Motor neuron (in vitro differentiated cells): ENCODE data around the gene DNMT3L. TPM values are rescaled to one million over a fixed set of nuclear protein-coding genes. Genes with fewer than 3 reads are reported as not detected.
"Not testable (repeated sequence)": the region's sequence is repeated elsewhere in the genome, so short reads cannot be mapped to it uniquely, and the experiment has no call there.

Source experiments
- ATAC-seq, 8 experiments: fragments of 200-7000 bp; cut with Tn5 transposase; replicated peaks in 6 of 8; 2 replicates each; pipeline ENCODE4 v1.8.0; 2021; ENCODE audit warnings: mild to moderate bottlenecking in 8 of 8, moderate library complexity in 8 of 8
- H3K27ac ChIP-seq, 2 donors: fragments of 250-450 bp; sonication (Bioruptor Pico); 2 replicates each; pipeline ENCODE4 v1.9.0; 2021; ENCODE audit warnings: antibody characterized with exemption in 2 of 2, mild to moderate bottlenecking in 2 of 2, moderate library complexity in 1 of 2
- H3K4me1 ChIP-seq, 2 donors: fragments of 250-450 bp; sonication (Bioruptor Pico); replicated peaks in 1 of 2; 2 replicates each; pipeline ENCODE4 v1.6.1; 2021; ENCODE audit warnings: antibody characterized with exemption in 2 of 2, mild to moderate bottlenecking in 2 of 2, moderate library complexity in 1 of 2
- H3K4me3 ChIP-seq, 5 donors: fragments of 250-450 bp; sonication (Bioruptor Pico); 2 replicates each; pipeline ENCODE4 v1.9.0; 2021; ENCODE audit warnings: antibody characterized with exemption in 5 of 5, mild to moderate bottlenecking in 5 of 5, moderate library complexity in 4 of 5
- WGBS, 10 experiments: fragments of 450-650 bp; shearing (Covaris generic); methylation state at CpG; one replicate each; pipeline ENCODE4 v1.0.0; 2022; 5-methylcytosine and 5-hydroxymethylcytosine counted together
- in situ Hi-C, 9 experiments: fragments of 400-800 bp; cut with MboI; loops; one replicate each; pipeline ENCODE4 v1.15.0; 2021; ENCODE audit warnings: low sequenced_read_pairs in 9 of 9, low pct_unique_long_range_greater_than_20kb in 2 of 9; ENCODE audit not compliant: unreplicated experiment in 9 of 9
- total RNA-seq, 8 experiments: library from RNA; unstranded; fragments of 300-600 nt; gene quantifications; 2 replicates each; pipeline versions ENCODE4 v1.2.3 to v1.2.4, GENCODE V29; 2022

The DNMT3L gene
- total RNA-seq, 8 experiments from 2014 or later: 0.19 to 1.2 (median 0.26) TPM; not detected in 4

- WGBS, 10 experiments: no CpG with 5 or more reads among the region's 18 CpGs
- in situ Hi-C loops: no loop called here
- H3K4me3 ChIP-seq: no peak overlapping the region
- peak overlapping the region in 1 of 2 donors; percentile 6 for H3K27ac ChIP-seq
- peaks cover 10% of the 10 kb centered on the region in 2 donors for H3K4me1 ChIP-seq
- ATAC-seq: peak; percentile 70 to 96 (median 90)
Observed at GRCh38 chr21:44263221-44263760, 1.6 kb upstream of the DNMT3L start.

GRCh38 chr21:44262338-44263056 lies 800 bp upstream of the DNMT3L start:
- H3K4me1 ChIP-seq: peaks cover 10% of the 10 kb centered on the region in 2 donors
- no peak overlapping the region for H3K27ac ChIP-seq
- no peak overlapping the region for H3K4me3 ChIP-seq
- in situ Hi-C loops: no loop called here
- ATAC-seq: no peak
- WGBS, 10 experiments: no CpG with 5 or more reads among the region's 12 CpGs

GRCh38 chr21:44260791-44261631 lies 686 bp downstream of the DNMT3L start:
- in situ Hi-C loops: no loop called here
- WGBS, 10 experiments: 20 to 80% (median 57%) methylated on average over 1 to 9 of the region's 19 CpGs; no CpG with 5 or more reads in 4 of the 10 experiments
- Histone ChIP-seq H3K4me3 (no peak overlapping the region), H3K4me1 (peaks cover 10% of the 10 kb centered on the region in 2 donors), H3K27ac (no peak overlapping the region)
- ATAC-seq: no peak

DNA sequence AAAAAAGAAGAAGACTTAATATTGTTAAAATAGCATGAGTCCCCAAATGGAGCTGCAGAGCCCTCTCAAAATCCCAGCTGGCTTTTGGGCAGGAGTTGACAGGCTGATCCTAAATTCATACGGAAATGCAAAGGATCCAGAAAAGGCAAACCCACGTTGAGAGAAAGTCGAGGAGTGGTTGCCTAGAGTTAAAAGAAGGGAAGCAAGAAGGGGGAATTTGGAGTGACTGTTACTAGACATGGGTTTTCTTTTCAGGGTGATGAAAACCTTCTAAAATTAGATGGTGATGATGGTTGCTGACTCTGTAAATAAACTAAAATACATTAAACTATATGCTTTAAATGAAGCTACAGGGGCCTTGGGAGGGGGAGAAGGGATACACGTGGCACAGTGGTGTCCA lies 1.6 kb downstream of the DNMT3L start:
- no peak overlapping the region for H3K27ac ChIP-seq
- in situ Hi-C loops: no loop called here
- H3K4me1 ChIP-seq: peaks cover 10% of the 10 kb centered on the region in 2 donors
- H3K4me3 ChIP-seq: no peak overlapping the region
- no peak for ATAC-seq
- 8 to 77% (median 52%) methylated on average over 1 to 4 of the region's 4 CpGs; no CpG with 5 or more reads in 3 of the 10 experiments for WGBS, 10 experiments

GRCh38 chr21:44259082-44259705 lies 2.5 kb downstream of the DNMT3L start:
- 20 to 93% (median 80%) methylated on average over 1 to 14 of the region's 22 CpGs; no CpG with 5 or more reads in 1 of the 10 experiments for WGBS, 10 experiments
- H3K4me3 ChIP-seq: no peak overlapping the region
- peaks cover 10% of the 10 kb centered on the region in 2 donors for H3K4me1 ChIP-seq
- in situ Hi-C loops: no loop called here
- ATAC-seq: no peak
- H3K27ac ChIP-seq: no peak overlapping the region

GRCh38 chr21:44258056-44258725 lies 3.5 kb downstream of the DNMT3L start:
- WGBS, 10 experiments: 40 to 100% (median 84%) methylated on average over 1 to 27 of the region's 34 CpGs; no CpG with 5 or more reads in 5 of the 10 experiments
- no peak overlapping the region for H3K27ac ChIP-seq
- no peak for ATAC-seq
- in situ Hi-C loops: no loop called here
- H3K4me3 ChIP-seq: no peak overlapping the region
- H3K4me1 ChIP-seq: peaks cover 2% of the 10 kb centered on the region in 2 donors

GRCh38 chr21:44255511-44255981 lies 6.2 kb downstream of the DNMT3L start:
- peak in 4 of 8 experiments; percentile 43 to 71 (median 54) for ATAC-seq
- 79 to 80% methylated on average over 1 to 2 of the region's 11 CpGs; no CpG with 5 or more reads in 8 of the 10 experiments for WGBS, 10 experiments
- no peak overlapping the region for H3K27ac ChIP-seq
- H3K4me3 ChIP-seq: no peak overlapping the region
- no peaks in the 10 kb centered on the region for H3K4me1 ChIP-seq
- in situ Hi-C loops: no loop called here

- WGBS, 10 experiments: 74 to 100% (median 92%) methylated on average over 2 to 6 of the region's 29 CpGs; no CpG with 5 or more reads in 5 of the 10 experiments
- in situ Hi-C loops: no loop called here
- H3K27ac ChIP-seq: no peak overlapping the region
Observed at GRCh38 chr21:44253832-44254710, 7.6 kb downstream of the DNMT3L start.

DNA sequence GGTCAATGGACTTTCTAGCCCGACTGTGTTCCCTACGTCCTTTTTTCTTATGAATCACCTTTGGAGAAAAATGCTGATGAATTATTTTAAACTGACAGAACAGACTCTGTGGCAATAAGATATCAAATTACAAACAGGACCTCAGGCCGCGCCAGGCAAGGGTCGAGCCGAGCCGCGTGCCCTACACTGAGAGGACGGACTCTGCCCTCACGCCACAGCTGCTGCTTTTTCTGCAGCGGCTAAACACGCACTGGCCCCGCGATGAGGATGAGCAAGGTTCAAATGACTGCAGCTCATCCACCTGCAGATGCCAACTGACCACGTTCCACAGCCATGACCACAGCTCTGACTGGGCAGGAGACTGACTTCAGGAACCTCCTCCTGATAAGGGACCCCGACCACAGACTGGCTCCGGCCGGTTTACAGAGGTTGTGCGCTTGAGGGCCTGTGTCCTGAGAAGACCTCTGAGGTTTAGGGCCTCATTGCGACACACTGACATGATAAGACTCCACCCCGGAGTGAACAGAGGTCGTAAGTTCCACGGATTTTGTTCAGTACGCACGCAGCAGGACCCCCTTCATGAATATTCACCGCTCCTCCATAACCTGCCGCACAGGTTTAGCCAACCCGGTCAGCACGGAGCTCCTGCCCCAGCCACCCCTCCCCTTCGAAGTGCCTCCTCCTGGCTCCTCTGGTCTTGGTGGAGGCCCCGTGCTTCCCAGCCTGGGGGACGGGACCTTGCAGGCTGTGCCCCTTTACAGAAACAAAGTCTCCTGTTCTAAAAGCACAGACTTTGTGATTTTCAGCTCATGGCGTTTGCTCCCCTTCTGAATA lies 12.3 kb downstream of the DNMT3L start:
- H3K4me3 ChIP-seq, H3K4me1 ChIP-seq, in situ Hi-C loops, H3K27ac ChIP-seq: not testable (repeated sequence)
- WGBS, 10 experiments: no CpG with 5 or more reads among the region's 33 CpGs
- peak in 2 of 8 experiments; percentile 31 to 43 for ATAC-seq

More at GRCh38 chr21:44253832-44254710, 7.6 kb downstream of the DNMT3L start:
- ATAC-seq: no peak
- Histone ChIP-seq H3K4me1 (no peaks in the 10 kb centered on the region), H3K4me3 (no peak overlapping the region)

GRCh38 chr21:44247904-44248303 lies 13.8 kb downstream of the DNMT3L start:
- ATAC-seq: peak in 4 of 8 experiments; percentile 51 to 68 (median 66)
- WGBS, 10 experiments: no CpG with 5 or more reads among the region's 17 CpGs
- H3K27ac ChIP-seq: not testable (repeated sequence)

DNA sequence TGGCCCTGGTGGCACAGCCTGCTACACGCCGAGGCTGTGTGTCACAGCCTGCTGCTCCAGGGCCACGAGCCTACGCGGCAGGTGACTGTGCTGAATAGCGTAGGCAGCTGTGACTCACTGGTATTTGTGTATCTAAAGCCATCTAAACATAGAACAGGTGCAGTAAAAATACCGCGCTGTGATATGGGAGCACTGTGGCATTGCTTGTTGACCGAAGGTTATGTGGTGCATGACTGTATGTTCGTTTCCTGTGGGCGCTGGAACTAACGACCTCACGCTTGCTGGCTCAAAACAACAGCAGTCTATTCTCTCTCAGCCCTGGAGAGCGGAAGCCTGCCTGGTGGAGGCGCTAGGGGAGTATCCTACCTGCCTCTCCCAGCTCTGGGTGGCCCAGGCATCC lies 17.7 kb downstream of the DNMT3L start:
- H3K4me3 ChIP-seq, H3K4me1 ChIP-seq, in situ Hi-C loops, H3K27ac ChIP-seq, ATAC-seq: not testable (repeated sequence)
- no CpG with 5 or more reads among the region's 15 CpGs for WGBS, 10 experiments

More at GRCh38 chr21:44247904-44248303, 13.8 kb downstream of the DNMT3L start:
- H3K4me3 ChIP-seq, H3K4me1 ChIP-seq, in situ Hi-C loops: not testable (repeated sequence)
